Activated T-cell treated with anti-CD3 and anti-CD28 coated beads, Interleukin-2, amount 50 U/mL, for 48 hours (primary cell): Measurements from ENCODE around the gene CAMK2B.

ENCODE experiments used
- DNase-seq, 2 experiments: peaks; one replicate each; pipeline ENCODE4 v3.0.0-alpha.2; 2020

CAMK2B gene

DNA sequence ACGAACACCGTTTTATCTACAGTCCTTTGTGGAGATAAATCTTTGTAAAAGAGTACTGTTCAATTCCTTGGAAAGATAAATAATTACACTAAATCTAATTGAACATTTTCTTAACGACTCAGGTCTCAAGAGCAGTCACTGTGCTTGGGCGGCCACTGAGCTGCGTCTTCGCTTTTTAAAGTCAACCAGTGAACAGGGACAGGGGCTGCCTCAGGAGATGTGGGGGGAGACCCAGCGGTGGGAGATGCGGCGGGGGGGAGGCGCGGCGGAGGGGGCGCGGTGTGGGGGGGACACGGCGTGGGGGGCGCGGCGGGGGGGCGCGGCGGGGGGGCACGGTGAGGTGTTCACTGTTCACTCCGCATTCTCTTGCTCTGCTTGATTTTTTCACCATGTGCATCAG, 39.8 kb downstream of the CAMK2B start:
- no peak for DNase-seq

DNA sequence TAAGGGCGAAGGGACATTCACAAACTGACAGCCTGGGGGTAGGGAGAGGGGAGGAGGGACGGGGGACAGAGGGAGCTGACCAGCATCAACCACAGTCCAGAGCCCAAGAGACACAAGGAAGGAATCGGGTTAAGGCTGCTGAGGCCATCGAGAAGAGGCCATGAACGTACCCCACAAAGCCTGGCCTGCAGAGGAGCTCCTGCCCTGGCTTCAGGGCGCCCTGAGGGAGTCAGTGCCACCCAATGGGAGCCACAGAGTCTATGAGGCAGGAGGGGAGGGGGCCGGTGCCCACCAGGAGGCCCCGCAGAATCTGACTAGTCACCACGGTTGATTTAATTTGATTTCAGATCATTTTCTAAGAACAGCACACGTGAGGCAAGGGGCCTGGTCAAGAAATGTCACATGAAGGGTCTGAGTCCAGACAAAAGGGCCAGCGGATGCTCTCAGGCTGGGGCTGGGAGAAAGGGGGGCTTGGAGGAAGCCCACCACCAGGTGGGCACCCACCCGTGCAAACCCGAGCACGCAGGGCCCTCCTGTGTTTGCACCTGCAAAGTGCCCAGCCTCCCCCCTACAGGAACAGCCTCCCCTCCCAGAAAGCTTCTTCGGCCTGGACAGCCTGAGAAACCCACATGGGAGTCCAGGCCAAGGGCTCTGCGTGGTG, 40.4 kb downstream of the CAMK2B start:
- DNase-seq = peak in 1 of 2 experiments; percentile 11

DNA sequence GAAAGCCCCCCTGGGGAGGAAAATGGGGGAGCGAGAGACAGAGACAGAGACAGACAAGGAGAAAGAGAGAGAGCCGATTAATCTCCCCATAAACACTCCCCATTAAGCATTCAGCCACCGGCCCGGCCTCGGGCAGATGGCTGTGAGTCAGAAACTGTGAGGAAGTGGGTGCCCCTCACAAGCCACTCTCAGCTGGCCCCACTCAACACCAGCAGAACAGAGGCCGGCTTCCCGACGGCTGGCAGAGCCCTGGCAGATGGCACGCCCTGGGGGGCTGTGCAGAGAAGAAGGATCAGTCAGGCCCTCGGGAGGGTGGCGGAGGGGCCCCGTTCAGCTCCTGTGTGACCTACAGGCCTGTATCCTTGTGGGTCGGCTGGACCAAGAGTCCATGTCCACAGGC, 41.2 kb downstream of the CAMK2B start:
- DNase-seq = peak in 1 of 2 experiments; percentile 2

DNA sequence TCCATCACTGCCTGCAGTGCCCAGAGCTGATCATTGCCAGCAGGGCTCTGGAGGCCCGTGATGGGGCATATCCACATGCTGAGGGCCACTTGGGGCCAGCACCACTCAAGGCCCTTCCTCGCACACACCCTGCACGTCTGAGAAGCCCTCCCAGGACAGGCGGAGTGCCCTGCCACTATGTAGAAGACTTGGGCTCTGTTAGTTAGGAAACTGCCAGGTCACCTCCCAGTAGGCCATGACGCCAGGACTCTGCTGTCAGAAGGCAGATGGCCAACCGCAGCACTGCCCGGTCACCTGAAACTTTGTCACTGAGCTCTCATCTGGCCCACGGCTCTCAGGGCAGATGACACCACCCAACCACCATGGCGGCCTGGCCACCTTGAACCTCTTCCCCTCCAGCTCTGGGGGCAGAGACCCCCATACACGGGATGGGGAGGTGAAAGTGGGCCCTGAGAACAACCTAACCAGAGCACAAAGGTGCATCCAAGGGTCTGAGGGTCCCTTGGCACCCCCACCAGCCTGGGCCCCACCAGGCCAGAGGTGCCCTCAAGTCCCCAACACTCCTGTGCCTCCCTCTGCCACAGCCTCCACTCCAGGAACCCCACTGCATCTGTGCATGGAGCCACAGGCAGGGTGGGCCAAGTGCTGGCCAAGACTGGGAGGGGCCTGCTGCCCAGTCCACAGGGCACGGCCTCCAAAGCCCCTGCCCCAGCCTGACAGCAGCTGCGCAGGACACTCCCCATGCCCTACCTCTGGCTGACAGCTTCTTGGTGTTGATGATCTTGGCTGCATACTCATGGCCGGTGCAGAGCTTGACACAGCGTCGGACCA, 41.8 kb downstream of the CAMK2B start:
- DNase-seq = peak in 1 of 2 experiments; percentile 13

DNA sequence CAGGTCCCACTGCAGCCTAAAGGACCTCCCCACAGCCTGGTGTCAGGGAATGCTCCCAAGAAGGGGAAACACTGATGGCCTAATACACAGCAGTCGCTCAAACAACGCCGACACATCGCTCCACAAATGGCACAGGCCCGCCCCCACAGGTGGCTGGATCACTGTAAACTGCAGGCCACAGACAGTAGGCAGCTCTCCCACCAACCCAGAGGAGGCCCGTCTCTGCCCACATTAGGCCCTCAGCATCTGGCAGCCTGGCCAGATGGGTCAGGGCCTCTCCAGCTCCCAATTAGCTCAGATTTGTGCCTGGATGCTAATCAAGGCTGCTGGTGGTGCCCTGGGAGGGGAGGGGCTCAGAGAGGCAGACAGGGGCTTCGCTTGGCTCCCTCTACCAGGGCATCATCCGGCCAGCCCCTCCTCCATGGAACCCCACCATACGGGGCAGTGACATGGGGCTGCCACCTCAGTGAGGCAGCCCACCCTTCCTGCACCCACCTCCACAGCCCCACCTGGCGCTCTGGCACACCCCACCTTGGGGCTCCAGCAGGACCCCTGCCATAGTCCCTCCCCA, 42.7 kb downstream of the CAMK2B start:
- DNase-seq = peak in 1 of 2 experiments; percentile 12

DNA sequence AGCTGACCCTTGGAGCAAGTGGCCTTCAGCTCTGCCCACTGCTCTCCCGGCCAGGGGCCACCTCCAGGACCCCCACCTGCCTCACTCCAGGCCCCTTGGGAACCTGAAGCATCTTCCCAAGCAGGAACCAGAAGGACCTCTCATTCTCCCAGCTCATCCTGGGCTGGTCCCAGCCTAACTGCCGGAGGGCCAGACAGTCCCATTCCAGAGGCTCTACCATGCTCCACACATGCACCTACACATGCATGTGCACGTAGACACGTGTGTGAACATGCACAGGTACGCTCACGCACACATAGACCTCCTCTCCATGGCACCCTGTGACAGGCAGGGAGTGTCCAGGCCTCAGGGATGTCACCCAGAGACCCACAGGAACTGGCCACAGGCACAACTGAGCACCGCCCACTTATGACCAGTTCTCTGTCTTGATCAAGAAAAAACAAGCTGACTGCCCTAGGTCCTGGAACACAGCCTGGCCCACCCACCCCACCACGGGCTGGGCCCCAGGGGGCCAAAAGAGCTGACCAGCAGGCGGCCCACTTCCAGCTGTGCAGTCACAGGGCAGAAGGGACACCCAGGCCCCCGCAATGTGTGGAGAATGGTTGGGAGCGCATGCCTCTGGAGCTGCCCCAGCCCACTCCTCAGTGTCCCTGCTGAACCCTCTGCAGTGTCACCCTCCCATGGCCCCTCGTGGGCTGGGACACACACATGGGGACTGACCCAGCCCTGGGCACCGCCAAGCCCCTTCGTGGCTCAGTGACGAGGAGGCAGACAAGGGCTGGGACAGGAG, 43.4 kb downstream of the CAMK2B start:
- DNase-seq = peak in 1 of 2 experiments; percentile 15

DNA sequence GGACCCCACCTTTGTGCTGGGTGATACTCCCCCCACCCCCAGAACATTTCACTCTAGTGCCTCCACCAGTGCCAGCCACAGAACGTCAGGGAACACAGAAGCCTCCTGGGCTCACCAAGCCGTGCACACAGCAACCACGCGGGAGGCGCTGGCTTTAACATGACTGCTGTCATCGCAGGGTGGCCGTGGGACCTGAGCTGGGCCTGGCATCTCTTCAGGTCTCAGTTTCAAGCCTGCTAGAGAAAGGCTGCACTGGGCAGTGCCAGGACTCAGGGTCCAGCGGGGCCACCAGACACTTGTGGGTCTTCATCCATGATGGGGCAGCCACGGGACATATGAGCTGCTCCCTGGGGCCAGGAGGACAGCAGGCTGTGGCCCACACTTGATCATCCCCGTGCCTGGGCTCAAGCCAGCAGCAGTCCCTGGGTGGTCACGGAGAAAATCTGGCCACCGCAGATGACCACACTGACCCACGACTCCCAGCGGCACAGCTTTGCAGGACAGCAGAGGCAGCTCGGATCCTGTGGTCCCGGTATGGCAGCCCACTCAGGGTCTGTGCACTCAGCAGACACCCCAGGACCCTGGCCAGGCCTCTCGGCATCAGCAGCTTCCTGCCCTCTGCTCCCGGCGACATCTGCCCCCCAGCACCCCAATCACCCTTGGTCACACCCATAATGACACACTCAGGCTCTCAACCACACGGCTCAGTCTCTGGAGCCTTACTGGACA, 44.2 kb downstream of the CAMK2B start:
- peak; percentile 9 for DNase-seq

DNA sequence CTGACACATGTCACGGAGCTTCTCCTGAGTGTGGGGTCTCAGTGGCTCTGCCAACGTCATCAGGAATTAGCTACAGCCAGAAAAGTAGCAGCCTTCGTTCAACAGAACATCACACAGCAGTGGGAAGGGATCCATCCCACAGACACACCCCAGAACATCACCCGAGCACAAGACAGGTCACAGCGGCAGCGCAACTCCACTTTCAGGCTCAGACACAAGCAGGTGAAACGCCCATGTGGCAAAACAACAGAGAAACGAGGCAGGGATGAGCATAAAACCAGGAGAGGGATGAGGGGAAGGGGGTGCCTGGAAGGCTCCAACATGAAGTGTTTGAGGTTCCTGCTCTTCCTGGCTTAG, 44.8 kb downstream of the CAMK2B start:
- peak in 1 of 2 experiments; percentile 2 for DNase-seq

DNA sequence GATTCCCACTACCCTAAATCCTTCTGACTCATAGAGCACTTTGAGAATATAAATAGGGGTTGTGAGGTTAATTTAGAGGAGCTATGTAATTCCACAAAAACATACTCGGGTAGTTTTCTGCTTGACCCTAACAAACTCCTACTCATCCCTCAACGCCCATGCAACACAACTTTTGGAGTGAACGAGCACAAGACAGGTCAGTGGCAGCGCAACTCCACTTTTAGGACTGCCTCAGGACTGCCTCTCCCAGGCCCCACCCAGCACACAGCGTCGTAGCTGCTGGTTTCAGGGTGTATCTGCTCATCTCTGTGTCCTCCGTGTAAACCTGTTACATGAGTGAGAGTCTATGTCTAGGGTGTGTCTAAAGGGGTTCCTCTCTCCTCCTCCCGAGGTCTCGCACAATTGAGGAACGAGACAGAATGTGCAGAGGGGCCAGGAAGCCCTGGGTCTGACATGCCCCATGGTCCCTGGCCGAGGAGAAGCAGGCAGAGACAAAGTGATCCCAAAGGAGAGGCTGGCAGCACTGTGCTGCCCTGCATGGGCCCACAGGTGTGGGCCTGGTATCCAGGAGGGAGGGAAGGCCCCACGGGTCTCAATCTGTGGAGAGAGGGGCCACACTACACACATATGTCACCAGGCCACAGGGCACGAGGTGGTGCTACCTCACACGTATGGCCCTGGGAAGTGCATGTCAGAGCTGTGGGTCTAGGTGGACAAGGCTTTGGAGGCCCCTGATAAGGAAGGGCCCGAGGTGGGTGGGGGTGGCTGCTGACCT, 45.5 kb downstream of the CAMK2B start:
- DNase-seq = peak; percentile 9 to 11

DNA sequence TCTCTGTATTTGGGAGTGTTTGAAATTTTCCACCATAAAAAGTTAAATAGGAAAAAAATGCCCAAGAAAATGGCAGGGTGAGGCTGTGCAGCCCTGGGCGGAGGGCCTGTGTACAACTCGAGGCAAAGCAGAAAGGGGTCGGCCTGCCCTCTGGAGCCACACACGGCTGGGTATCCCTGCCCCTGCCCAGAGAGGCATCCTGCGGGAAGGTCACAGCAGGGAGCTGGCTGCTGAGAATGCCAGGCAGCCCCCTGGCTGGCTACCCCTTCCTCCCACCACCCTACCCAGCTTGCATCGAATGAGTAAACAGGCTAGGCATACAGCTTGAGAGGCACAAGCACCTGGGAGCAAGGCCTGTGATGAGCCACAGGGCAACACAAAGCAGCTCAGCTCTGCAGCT, 46.1 kb downstream of the CAMK2B start:
- DNase-seq = peak in 1 of 2 experiments; percentile 12

DNA sequence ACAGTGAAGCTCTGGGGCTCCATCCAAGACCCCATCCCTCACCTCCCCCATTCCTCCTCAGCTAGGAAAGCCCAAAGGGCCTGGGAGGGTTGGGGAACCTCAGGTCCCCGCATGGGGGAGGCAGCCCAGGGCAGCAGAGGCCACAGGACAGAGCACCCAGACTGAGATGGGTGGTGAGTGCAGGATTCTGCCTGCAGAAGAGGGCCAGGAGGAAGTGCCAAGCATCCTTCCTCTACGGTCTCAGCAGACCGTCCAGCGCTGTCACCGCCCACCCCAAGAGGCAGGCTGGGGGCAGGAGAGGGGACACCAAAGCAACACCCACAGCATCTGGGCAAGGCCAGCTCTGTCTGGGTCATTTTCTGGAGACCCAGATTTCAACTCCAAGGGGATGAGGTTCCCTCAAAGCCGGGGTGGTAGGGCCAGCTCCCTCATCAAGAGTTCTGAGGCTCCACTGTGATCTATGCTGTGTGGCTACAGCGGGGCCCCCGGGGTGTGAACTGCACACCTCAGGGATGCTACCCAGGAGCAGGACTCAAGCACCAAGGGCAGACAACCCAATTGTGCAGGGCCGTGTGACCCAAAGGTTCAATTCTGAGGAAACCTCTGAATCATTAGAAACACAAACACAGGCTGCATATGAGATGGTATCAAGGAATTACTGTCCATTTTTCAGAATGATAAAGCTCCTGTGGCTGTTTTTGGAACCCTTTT, 46.8 kb downstream of the CAMK2B start:
- no peak for DNase-seq

DNA sequence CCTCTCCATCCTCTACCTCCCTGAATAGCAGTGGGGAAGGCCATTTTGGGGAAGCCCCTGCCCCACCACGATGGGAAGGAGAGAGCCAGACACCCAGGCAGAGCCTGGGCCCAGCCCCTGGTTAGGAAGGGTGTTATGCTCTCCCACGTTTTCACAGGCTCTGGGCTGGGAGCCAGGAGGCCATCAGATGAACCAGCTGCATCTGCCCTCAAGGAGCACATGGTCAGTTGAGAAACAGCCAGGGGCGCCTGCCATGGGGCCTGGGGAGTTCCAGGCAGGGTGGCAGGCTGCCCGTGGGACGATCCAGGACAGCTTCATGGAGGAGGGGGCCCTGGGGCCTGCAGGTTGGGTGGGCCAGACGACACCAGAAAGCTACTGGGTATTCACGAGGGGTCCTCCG, 47.5 kb downstream of the CAMK2B start:
- DNase-seq = no peak

DNA sequence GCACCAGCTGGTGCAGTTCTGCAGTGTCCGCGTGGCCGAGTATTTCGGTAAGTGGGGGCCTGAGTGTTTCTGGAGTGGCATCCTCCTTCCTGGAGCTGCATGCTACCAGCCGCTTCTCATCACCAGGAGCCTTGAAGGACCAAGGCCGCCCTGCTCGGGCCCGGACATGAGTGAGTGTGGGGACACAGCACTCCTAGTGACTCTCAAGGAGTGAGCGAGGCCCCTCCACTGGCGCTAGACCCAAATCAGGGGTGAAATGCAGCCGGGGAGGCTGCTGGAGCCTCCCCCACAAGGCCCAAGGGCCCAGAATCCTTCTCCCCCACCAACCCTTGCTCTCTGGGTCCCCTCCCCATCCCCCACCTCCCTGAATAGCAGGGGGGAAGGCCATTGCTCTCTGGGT, 48.0 kb downstream of the CAMK2B start:
- DNase-seq = no peak

DNA sequence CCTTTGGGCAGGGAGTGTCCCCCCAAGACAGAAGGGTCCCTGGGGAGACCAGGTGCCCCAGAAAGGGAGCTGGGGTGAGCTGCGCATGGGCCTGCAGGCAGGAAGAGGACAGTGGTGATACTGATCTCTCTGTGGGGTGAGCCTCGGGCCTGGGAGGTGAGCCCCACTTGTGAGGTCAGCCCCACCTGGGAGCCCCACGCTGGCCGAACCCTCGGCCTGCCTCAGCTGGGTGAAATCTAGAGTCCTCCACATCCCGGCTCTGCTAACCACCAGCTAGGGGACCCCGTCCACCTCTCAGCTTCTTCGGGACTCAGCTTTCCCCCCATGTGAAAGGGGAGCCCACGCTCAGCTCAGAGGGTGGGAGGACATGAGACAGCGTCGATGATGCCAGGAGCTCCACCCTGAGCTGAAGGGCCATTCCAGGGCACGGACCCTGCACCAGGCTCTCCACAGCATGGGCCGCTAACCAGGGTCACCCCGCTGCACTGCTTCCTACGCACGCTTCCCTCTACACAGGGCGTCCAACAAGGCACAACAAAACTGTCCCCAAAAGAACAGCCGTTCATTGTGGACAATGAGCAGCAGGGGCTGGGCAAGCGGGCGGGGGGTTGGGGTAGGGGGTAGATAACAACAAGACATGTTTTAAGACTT, 48.7 kb downstream of the CAMK2B start:
- no peak for DNase-seq

DNA sequence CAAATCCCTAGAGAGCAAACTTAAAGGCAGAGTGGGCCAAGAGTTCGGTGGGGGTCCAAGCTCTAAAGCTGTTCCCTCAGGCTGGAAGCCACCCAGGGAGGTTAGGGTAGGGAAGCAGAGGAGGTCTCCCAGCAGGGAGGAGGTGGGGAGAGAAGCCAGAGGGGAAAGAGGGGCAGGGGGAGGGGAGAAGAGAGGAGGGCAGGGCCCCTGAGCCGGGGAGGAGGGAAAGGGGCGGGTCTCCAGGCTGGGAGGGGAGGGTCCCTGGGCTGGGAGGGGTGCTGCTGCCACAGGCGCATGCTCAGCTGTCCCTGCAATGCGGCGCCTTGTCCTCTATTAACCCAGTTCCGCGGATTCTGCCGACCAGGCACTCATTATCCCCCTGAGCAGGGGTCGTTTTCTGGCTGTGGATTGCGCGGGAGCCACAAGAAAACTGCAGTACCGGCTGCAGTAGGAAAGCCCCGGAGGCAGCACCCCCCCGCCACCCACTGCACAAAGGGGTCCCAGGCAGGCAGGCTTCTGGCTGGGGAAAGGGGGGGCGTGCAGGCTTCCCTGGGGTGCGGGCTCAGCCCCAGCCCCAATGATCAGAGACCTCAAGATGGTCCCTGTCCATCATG, 49.3 kb downstream of the CAMK2B start:
- DNase-seq = no peak

DNA sequence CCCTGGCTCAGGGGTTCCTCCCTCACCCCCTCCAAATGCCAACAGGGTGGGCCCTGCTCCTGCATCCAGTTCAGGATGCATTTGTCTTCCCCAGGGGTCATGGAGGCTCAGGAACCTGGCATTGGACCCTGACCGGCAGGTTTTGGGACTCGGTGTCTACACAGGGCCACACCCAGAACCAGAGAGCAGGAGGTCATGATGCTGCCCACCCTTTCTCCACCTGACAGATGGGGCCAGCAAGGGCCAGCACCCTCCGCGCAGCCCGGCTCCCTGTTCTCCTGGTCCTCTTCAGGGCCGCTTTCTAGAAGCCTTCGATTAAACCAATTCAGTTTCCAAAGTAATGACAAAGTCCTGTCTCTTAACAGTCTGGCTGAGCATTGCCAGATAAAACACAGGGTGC, 50.2 kb downstream of the CAMK2B start:
- DNase-seq = no peak

DNA sequence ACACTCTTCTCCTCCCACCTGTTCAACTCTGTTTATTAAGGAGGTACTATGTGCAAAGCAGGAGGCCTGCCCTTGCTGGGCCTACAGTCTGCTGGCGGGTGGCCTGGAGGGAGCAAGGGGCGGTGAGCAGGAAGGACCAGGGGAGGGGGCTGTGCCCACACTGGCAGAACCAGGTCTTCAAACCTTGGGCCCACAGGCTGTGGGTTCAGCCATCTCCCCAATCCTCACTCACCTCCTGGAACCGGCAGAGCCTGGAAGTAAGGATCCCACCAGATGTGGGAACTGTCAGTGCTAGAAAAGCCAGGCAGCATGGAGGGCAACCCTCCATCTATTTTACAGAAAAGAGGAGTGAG, 50.8 kb downstream of the CAMK2B start:
- no peak for DNase-seq

DNA sequence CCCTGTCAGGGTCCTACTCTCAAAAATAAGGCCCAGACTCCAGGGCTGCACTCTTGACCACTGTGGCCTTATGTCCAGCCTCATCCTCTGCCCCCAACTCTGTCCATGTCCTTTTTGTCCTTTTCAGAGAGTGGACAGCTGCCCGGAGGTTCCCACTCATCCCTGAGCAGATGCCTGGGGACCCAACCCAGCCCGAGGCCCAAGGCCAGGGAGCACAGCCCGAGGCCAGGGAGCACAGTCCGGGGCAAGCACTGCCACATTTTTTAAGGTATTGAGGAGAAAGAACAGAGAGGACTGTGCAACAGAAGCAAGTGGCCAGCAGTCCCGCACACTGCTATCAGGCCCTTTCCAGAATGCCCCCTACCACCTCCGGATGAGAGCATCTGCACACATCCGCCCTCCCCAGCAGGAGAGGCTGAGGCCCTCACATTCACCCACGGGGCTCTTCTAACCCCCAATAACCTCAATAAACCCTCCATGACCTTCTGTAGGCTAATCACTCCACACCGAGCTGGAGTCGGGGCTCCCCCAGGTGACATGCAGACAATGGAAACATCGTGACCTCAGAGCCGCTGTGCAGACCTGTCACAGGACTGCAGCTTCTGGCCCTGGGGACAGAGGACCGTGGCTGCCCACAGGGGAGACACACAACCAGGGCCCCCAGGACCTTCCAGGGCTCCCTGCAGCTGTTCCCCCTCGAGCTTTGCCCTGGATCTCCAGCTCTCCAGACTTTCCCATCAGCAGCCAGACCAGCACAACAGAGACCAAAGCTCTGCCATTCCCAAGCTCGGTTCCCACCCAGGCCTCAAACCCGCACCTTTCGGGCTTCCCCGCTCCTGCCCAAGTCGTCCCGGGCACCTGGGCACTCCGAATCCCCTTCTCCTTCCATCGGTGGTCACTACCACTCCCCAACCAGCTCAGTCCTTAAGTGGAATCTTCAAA, 51.4 kb downstream of the CAMK2B start:
- no peak for DNase-seq

DNA sequence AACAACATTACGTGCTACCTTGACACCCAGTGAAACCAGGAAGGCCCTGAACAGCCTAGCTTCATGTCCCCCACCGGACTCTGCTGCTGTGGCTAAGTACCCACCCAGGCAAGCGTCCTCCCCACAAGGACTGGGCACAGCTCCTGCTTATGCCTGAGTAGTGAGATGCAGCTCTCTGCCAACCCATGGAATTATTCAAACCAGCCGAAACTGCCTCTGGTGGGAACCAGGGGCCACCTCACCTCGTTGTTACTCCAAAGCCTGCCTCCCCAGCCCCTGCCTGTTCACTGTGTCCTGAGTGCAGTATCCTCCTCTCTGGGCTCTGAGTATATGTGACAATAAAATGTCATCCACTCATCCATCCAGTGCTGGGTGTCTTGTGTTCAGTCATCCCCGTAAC, 52.4 kb downstream of the CAMK2B start:
- no peak for DNase-seq
